GM12801 (cell line): ENCODE measurements around the gene MRPL49.

ENCODE experiments used
- CTCF ChIP-seq: IDR thresholded peaks from one replicate; pipeline ENCODE4 v1.5.1; 2011; ENCODE audit warnings: control low read depth; ENCODE audit not compliant: insufficient read length; ENCODE audit errors: extremely low read depth

The MRPL49 gene

GRCh38 chr11:65134952-65135632, 13.0 kb downstream of the MRPL49 start:
- no peak for TF ChIP-seq CTCF

GRCh38 chr11:65135633-65136145, 13.6 kb downstream of the MRPL49 start:
- TF ChIP-seq CTCF = no peak

- TF ChIP-seq CTCF = no peak
Observed at GRCh38 chr11:65136515-65137096, 14.5 kb downstream of the MRPL49 start.

GRCh38 chr11:65141896-65142494, 19.9 kb downstream of the MRPL49 start:
- TF ChIP-seq CTCF = no peak

- no peak for TF ChIP-seq CTCF
Observed at GRCh38 chr11:65147352-65148075, 25.4 kb downstream of the MRPL49 start.

- no peak for TF ChIP-seq CTCF
Observed at GRCh38 chr11:65148657-65149056, 26.5 kb downstream of the MRPL49 start.

GRCh38 chr11:65150509-65151299, 28.6 kb downstream of the MRPL49 start:
- no peak for TF ChIP-seq CTCF
